Left lung (tissue), 10 donors: Measurements from ENCODE around the gene MACROD2. TPM values are rescaled to one million over a fixed set of nuclear protein-coding genes. Genes with fewer than 3 reads are reported as not detected.
A peak's percentile ranks its signal among the peaks of the same experiment; 100 is the strongest.

Experiments
- ATAC-seq: fragments of 200-7000 bp; cut with Tn5 transposase; one replicate; pipeline ENCODE4 v1.9.1; 2020; ENCODE audit warnings: moderate library complexity
- DNase-seq, 4 donors: peaks; one replicate each; pipeline ENCODE4 v3.0.0-alpha.2; 2013 to 2020
- H3K27ac ChIP-seq, 2 donors: fragments of 200-600 bp; sonication (generic) in 1 of 2; one replicate each; pipeline versions ENCODE4 v1.5.0 to v1.8.0; 2020 to 2021
- H3K27me3 ChIP-seq, 2 donors: fragments of 200-600 bp; sonication (generic) in 1 of 2; one replicate each; pipeline versions ENCODE4 v1.5.0 to v1.8.0; 2020 to 2021
- H3K36me3 ChIP-seq, 2 donors: fragments of 200-600 bp; sonication (generic) in 1 of 2; one replicate each; pipeline versions ENCODE4 v1.5.0 to v1.8.0; 2020 to 2021
- H3K4me1 ChIP-seq, 2 donors: fragments of 200-600 bp; one replicate each; pipeline ENCODE4 v1.8.0; 2021
- H3K4me3 ChIP-seq, 2 donors: fragments of 200-600 bp; sonication (generic) in 1 of 2; one replicate each; pipeline versions ENCODE4 v1.5.0 to v1.8.0; 2020 to 2021; ENCODE audit warnings: mild to moderate bottlenecking in 1 of 2
- H3K9me3 ChIP-seq, 2 donors: fragments of 200-600 bp; sonication (generic) in 1 of 2; one replicate each; pipeline versions ENCODE4 v1.5.0 to v1.8.0; 2020 to 2021
- intact Hi-C, 2 donors: fragments of 100-400 bp; cut with DNase I; formaldehyde crosslinking; loops; one replicate each; pipeline versions ENCODE4 v1.11.2 to v1.14.2; 2022
- polyA plus RNA-seq, 6 donors: library from polyadenylated mRNA; unstranded; fragments of 120-200 nt; gene quantifications; one replicate each; pipeline ENCODE4 v1.2.1, GENCODE V29; 2013; ENCODE audit not compliant: insufficient read length in 6 of 6
- total RNA-seq, 2 donors: library from RNA; stranded (reverse); fragmentation: NEBNext Ultra II Directional; extraction: Animal tissue kit (Norgen Biotek cat#: 25700); gene quantifications; one replicate each; pipeline ENCODE4 v1.2.1, GENCODE V29; 2021
- TF ChIP-seq, protein P1 (sequence below), 2 donors: fragments of 200-600 bp; sonication (generic) in 1 of 2; IDR thresholded peaks; one replicate each; pipeline versions ENCODE4 v1.5.0 to v1.8.0; 2021; ENCODE audit warnings: antibody characterized with exemption in 2 of 2
- donor health status: DM: no; HTN: yes; CAD: no.
- donor health status: DM: no; HTN: no; CAD: no.

The MACROD2 gene
- total and polyA plus RNA-seq, 8 donors, result 6.1 to 23.6 (median 8.9) TPM

DNA sequence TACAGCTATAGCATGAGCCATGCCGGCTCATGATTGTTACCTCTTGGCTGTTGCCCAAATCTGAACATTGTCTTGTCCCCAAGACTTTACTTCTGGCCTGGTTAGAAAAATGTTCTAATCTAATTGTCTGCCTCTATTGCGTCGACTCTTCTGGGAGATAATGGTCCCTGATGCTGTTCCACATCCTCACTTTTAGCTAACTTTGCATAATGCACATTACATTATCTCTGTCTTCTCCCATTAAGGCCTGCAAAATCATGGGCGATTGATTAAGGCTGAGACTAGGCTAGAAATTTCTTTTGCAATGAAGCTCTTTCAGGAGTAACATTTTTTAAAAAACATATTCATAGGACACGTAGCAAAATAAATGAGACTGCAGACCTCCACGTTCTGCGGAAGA lies 1616.9 kb downstream of the MACROD2 start:
- no peaks in the 10 kb centered on the region for H3K9me3 ChIP-seq

DNA sequence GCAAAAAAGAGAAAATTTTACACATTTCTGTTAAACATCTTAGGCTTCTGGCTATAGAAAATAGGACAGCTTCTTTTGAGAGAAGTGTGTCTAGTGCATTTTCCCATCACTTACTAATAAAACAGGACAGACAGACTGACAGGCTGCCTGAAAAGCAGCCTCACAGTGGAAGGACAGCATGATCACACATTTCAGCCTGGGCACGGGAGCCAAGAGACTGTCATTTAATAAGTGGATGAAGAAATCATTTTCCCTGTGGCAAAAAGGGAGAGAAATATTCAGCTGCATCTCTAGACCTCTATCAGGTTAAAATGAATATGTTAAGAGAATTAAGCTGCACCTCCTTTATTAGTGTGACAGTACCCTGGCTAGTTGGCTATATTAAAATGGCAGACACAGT lies 1617.5 kb downstream of the MACROD2 start:
- no peak overlapping the region for H3K27ac ChIP-seq
- TF ChIP-seq, protein P1, sequence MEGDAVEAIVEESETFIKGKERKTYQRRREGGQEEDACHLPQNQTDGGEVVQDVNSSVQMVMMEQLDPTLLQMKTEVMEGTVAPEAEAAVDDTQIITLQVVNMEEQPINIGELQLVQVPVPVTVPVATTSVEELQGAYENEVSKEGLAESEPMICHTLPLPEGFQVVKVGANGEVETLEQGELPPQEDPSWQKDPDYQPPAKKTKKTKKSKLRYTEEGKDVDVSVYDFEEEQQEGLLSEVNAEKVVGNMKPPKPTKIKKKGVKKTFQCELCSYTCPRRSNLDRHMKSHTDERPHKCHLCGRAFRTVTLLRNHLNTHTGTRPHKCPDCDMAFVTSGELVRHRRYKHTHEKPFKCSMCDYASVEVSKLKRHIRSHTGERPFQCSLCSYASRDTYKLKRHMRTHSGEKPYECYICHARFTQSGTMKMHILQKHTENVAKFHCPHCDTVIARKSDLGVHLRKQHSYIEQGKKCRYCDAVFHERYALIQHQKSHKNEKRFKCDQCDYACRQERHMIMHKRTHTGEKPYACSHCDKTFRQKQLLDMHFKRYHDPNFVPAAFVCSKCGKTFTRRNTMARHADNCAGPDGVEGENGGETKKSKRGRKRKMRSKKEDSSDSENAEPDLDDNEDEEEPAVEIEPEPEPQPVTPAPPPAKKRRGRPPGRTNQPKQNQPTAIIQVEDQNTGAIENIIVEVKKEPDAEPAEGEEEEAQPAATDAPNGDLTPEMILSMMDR (IDR thresholded peaks at IDR 0.05), result no peak
- H3K27me3 ChIP-seq, result no peaks in the 10 kb centered on the region
- no peaks in the 10 kb centered on the region for H3K9me3 ChIP-seq
- no peak for DNase-seq
- H3K4me1 ChIP-seq, result no peaks in the 10 kb centered on the region
- intact Hi-C loops, result no loop called here
- no peak for ATAC-seq
- H3K36me3 ChIP-seq, result no peaks in the 10 kb centered on the region
- H3K4me3 ChIP-seq, result no peak overlapping the region

More for the DNA sequence above, 1616.9 kb downstream of the MACROD2 start:
- H3K4me3 ChIP-seq, result no peak overlapping the region
- no peaks in the 10 kb centered on the region for H3K27me3 ChIP-seq
- intact Hi-C loops, result no loop called here
- ATAC-seq (no peak), DNase-seq (no peak)
- H3K4me1 ChIP-seq, result no peaks in the 10 kb centered on the region
- no peaks in the 10 kb centered on the region for H3K36me3 ChIP-seq
- no peak overlapping the region for H3K27ac ChIP-seq
- TF ChIP-seq, protein P1 (IDR thresholded peaks at IDR 0.05), result no peak

DNA sequence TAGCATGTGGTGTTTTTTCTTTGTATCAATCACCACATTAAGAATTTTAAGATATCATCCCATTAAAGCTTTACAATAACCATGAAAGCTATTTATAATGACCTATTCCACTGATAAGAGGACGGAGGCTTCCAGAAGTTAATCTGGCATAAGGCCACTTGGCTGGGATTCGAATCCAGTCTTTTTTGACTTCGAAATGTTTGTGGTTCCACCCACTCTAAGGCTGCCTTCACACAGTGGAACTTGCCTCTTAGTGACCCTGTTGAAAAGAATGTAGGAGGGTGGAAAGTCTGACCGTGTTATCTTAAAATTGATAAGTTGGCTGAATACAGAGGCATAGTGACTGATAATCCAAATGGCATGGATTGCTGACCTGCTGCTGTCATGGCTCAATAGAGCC lies 1618.2 kb downstream of the MACROD2 start:
- no peaks in the 10 kb centered on the region for H3K36me3 ChIP-seq
- peak; percentile 55 for ATAC-seq
- no peak overlapping the region for H3K4me3 ChIP-seq
- H3K27me3 ChIP-seq, result no peaks in the 10 kb centered on the region
- intact Hi-C loops, result no loop called here
- H3K9me3 ChIP-seq, result no peaks in the 10 kb centered on the region
- TF ChIP-seq, protein P1 (IDR thresholded peaks at IDR 0.05), result no peak
- no peak overlapping the region for H3K27ac ChIP-seq
- DNase-seq, result no peak
- H3K4me1 ChIP-seq, result no peaks in the 10 kb centered on the region

DNA sequence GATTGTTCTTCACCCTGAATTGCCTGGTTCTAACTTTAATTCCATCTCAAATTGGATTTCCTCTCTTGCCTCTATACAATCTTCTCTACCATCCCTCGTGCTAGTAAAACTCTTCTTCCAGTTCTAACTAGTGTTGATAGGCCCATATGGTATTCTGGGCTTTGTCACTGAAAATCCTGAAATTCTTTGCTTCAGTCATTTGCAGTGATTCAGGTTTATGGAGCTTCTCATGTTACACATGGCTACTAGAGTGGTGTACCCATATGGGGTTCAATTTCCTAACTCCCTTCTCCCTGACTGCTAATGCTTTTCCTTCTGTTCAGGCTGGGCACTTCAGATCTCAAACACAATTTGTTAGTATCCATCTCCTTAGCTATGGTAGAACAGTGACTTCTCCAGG lies 1621.3 kb downstream of the MACROD2 start:
- no peak for DNase-seq
- intact Hi-C loops, result no loop called here

DNA sequence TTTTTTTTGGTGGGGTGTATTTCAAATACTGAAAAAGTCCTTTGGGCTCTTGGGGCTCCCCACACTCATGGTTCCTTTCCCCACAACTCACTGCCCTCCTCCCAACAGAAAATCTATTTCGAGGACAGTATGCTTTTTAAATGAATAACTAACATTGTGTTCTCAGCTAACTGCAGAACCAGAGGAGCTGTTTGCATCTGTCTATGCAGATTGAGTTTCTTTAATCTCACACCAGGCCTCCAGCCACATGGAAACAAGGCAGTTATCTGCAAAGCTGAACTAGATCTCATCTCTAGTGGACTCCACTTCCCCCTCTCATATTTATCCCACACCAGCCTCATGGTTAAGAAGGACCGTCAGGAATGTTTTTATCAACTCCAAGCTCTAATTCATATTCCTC lies 1622.8 kb downstream of the MACROD2 start:
- no peaks in the 10 kb centered on the region for H3K9me3 ChIP-seq
- H3K4me1 ChIP-seq, result no peaks in the 10 kb centered on the region
- TF ChIP-seq, protein P1 (IDR thresholded peaks at IDR 0.05), result no peak
- ATAC-seq (no peak), DNase-seq (no peak)
- no peak overlapping the region for H3K4me3 ChIP-seq
- no peaks in the 10 kb centered on the region for H3K36me3 ChIP-seq
- H3K27me3 ChIP-seq, result no peaks in the 10 kb centered on the region
- intact Hi-C loops, result no loop called here
- H3K27ac ChIP-seq, result no peak overlapping the region

More for the DNA sequence above, 1621.3 kb downstream of the MACROD2 start:
- TF ChIP-seq, protein P1 (IDR thresholded peaks at IDR 0.05), result no peak
- H3K9me3 ChIP-seq, result no peaks in the 10 kb centered on the region
- H3K27ac ChIP-seq, result no peak overlapping the region
- ATAC-seq, result no peak
- H3K36me3 ChIP-seq, result no peaks in the 10 kb centered on the region
- no peak overlapping the region for H3K4me3 ChIP-seq
- H3K27me3 ChIP-seq, result no peaks in the 10 kb centered on the region
- no peaks in the 10 kb centered on the region for H3K4me1 ChIP-seq
